Nephron (organoid): ENCODE data around the gene ORC6.

Source experiments
- H3K27ac Mint-ChIP-seq, 3 experiments: 2 replicates each; pipeline ENCODE4 v1.8.0; 2020; ENCODE audit warnings: mixed read lengths in 3 of 3, mild to moderate bottlenecking in 2 of 3, moderate library complexity in 1 of 3
- H3K27me3 Mint-ChIP-seq: 2 replicates; pipeline ENCODE4 v1.8.0; 2021; ENCODE audit warnings: low read depth, mild to moderate bottlenecking, moderate library complexity, mixed read lengths
- H3K36me3 Mint-ChIP-seq: 2 replicates; pipeline ENCODE4 v1.8.0; 2020; ENCODE audit warnings: low read depth, mixed read lengths
- H3K4me1 Mint-ChIP-seq: 2 replicates; pipeline ENCODE4 v1.8.0; 2020; ENCODE audit warnings: mixed read lengths
- H3K4me3 Mint-ChIP-seq, 3 experiments: 2 replicates each; pipeline ENCODE4 v1.8.0; 2020; ENCODE audit warnings: mild to moderate bottlenecking in 3 of 3, mixed read lengths in 3 of 3, moderate library complexity in 2 of 3
- H3K9me3 Mint-ChIP-seq: 2 replicates; pipeline ENCODE4 v1.8.0; 2020; ENCODE audit warnings: mixed read lengths
- CTCF ChIP-seq, 3 experiments: fragments of 200-600 bp; sonication (generic); IDR thresholded peaks; one replicate each; pipeline ENCODE4 v1.5.0; 2021; ENCODE audit warnings: antibody characterized with exemption in 3 of 3; ENCODE audit not compliant: unreplicated experiment in 3 of 3

Gene ORC6

DNA sequence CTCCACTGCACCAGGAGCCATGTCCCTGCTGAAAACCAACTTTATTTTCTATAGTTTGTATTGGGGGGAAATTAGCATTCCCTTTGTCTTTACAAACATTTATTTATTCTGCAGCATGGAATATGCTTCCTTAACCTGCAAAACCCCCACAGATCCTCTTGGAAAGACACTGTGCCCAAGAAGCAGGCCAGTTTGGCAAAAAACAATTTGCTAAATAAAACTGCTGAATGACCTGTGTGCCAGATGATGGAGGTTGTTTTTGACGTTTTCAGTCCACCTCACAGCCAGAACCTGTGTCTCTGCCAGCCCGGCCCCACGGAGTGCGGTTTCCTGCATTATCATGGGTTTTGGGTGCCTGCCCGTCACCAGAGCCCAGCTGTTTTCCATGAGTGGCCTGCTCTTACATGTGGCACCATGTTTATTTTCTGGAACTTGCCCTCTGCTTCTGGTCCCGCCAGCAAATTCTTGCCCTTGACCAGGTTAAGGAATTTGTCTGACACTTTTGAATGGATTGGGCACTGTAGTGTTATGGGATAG lies 26.4 kb downstream of the ORC6 start:
- Mint-ChIP-seq H3K36me3 (no peaks in the 10 kb centered on the region), H3K4me1 (no peaks in the 10 kb centered on the region), H3K27me3 (no peaks in the 10 kb centered on the region), H3K27ac (no peak overlapping the region), H3K9me3 (no peaks in the 10 kb centered on the region), H3K4me3 (no peak overlapping the region)
- TF ChIP-seq CTCF (IDR thresholded peaks at IDR 0.05; ENCODE audit: unreplicated experiment in 3 of 3), result no peak

DNA sequence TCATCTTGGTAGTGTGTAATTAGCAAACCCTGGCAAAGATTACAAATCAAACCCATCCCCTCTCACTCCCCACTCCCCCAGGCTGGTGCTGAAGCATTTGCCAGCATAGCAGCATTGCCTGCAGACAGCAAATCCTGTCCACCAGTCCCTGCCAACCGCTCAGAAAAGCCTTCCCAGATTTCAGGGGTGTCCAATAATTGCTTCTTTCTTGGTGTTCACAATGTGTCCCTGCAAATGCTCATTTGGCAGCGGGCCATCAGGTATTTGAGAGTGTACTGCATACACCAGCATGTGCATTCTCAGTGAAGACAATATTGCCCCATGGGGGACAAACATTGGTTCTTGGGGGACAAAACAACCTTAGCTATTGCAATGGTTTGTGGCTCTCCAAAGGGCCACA lies 28.2 kb downstream of the ORC6 start:
- TF ChIP-seq CTCF (IDR thresholded peaks at IDR 0.05; ENCODE audit: unreplicated experiment in 3 of 3), result no peak
- Mint-ChIP-seq H3K36me3 (no peaks in the 10 kb centered on the region), H3K9me3 (no peaks in the 10 kb centered on the region), H3K4me1 (no peaks in the 10 kb centered on the region), H3K27ac (no peak overlapping the region), H3K4me3 (no peak overlapping the region), H3K27me3 (no peaks in the 10 kb centered on the region)

GRCh38 chr16:46718214-46718613 lies 28.8 kb downstream of the ORC6 start:
- no peaks in the 10 kb centered on the region for H3K4me1 Mint-ChIP-seq
- no peak for TF ChIP-seq CTCF (IDR thresholded peaks at IDR 0.05; ENCODE audit: unreplicated experiment in 3 of 3)
- H3K9me3 Mint-ChIP-seq, result no peaks in the 10 kb centered on the region
- H3K27me3 Mint-ChIP-seq, result no peaks in the 10 kb centered on the region
- H3K4me3 Mint-ChIP-seq, result no peak overlapping the region
- H3K27ac Mint-ChIP-seq, result no peak overlapping the region
- no peaks in the 10 kb centered on the region for H3K36me3 Mint-ChIP-seq

DNA sequence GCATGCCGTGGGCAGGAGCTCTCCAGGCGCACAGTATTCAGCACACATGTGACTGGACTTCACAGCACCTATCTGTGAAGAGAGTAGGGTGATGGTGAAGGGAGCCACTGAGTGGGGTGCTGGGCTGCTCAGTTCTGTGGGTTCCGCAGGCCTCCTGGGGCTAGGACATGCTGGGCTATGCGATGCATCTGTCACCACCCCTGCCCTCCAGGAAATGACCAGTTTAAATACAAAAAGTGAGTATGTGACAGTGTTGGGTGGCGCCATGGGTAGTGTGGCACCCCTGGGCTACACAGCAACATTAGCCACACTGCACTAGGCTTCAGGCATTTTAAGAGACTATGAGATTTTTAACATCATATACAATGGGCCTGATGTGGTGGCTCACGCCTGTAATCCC lies 30.1 kb downstream of the ORC6 start:
- no peaks in the 10 kb centered on the region for H3K36me3 Mint-ChIP-seq
- H3K27ac Mint-ChIP-seq, result no peak overlapping the region
- TF ChIP-seq CTCF (IDR thresholded peaks at IDR 0.05; ENCODE audit: unreplicated experiment in 3 of 3), result no peak
- no peak overlapping the region for H3K4me3 Mint-ChIP-seq
- no peaks in the 10 kb centered on the region for H3K4me1 Mint-ChIP-seq
- no peaks in the 10 kb centered on the region for H3K9me3 Mint-ChIP-seq
- H3K27me3 Mint-ChIP-seq, result no peaks in the 10 kb centered on the region

DNA sequence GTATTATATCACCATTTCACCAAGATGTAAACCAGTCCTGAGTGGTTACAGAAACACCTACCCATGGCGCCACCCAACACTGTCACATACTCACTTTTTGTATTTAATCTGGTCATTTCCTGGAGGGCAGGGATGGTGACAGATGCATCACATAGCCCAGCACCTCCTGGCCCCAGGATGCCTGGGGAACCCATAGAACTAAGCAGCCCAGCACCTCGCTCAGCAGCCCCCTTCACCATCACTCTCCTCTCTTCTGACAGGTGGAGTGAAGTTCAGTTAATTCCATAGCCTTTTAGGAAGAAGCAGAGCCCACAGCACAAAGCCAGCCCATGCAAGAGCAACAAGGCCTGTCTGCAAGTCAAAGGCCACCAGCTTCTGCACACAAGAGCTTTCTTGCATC lies 31.2 kb downstream of the ORC6 start:
- no peak overlapping the region for H3K4me3 Mint-ChIP-seq
- no peaks in the 10 kb centered on the region for H3K27me3 Mint-ChIP-seq
- no peaks in the 10 kb centered on the region for H3K36me3 Mint-ChIP-seq
- no peak for TF ChIP-seq CTCF (IDR thresholded peaks at IDR 0.05; ENCODE audit: unreplicated experiment in 3 of 3)
- H3K9me3 Mint-ChIP-seq, result peaks cover under 1% of the 10 kb centered on the region
- no peaks in the 10 kb centered on the region for H3K4me1 Mint-ChIP-seq
- H3K27ac Mint-ChIP-seq, result no peak overlapping the region

DNA sequence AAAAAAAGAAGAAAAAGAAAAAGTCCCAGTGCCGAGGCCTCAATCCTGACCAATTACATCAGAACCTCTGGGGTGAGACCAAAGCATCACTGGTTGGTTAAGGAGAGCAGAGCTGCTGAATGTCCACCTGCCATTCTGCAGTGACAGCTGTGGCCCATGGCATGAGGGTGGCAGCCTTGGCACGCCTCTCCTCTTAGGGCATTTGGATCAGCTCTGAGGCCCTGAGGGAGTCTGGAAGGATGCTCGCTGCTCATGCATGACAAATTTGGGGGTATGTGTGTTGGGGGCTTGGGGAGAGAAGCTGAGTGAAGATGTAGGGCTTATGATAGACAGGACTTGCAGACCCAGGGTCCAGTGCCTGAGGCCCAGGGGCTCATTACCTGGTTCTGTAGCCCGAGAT lies 32.4 kb downstream of the ORC6 start:
- H3K9me3 Mint-ChIP-seq, result peaks cover 8% of the 10 kb centered on the region
- no peak for TF ChIP-seq CTCF (IDR thresholded peaks at IDR 0.05; ENCODE audit: unreplicated experiment in 3 of 3)

More for the DNA sequence above, 32.4 kb downstream of the ORC6 start:
- H3K4me1 Mint-ChIP-seq, result no peaks in the 10 kb centered on the region
- no peak overlapping the region for H3K27ac Mint-ChIP-seq
- no peaks in the 10 kb centered on the region for H3K27me3 Mint-ChIP-seq
- no peaks in the 10 kb centered on the region for H3K36me3 Mint-ChIP-seq
- H3K4me3 Mint-ChIP-seq, result no peak overlapping the region
